Anterior cingulate cortex (tissue), 58 donors: ENCODE measurements around the gene RETN.

Source experiments
- DNase-seq, 58 donors: peaks; one replicate each; lab custom pipeline; 2025; lab: John Stamatoyannopoulos, UW

Gene RETN

GRCh38 chr19:7655581-7655980 is 13.3 kb upstream of the RETN start:
- DNase-seq: no peak

DNA sequence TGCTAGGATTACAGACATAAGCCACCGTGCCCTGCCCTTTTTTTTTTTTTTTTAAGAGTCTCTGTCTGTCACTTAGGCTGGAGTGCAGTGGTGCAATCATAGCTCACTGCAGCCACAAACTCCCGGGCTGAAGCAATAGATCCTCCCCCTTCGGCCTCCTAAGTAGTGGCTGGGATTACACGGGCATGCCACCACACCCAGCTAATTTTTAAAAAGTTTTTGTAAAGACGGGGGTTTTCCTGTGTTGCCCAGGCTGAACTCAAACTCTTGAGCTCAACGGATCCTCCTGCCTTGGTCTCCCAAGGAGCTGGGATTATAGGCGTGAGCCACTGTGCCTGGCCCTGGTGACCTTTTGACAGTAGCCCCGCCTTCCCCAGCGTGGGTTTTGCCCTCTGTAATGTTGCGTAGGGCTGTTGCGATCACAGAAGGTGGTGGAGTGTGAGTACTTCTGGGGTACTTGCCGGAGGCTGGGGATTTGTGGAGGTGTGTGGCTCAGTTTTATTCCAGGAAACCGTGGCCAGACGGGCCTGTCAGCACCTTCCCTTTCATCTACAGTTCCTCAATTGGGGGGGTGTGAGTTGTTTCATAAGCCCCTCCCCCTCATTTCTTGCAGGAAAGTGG is 11.6 kb upstream of the RETN start:
- peak in 12 of 58 donors; percentile 3 to 36 (median 18) for DNase-seq

- DNase-seq: peak in 38 of 58 donors; percentile 6 to 83 (median 38)
These were observed 10.6 kb upstream of the RETN start for GRCh38 chr19:7658219-7658686.

- DNase-seq: no peak
These were observed 6.9 kb upstream of the RETN start for GRCh38 chr19:7661744-7662538.

- no peak for DNase-seq
These were observed 6.2 kb upstream of the RETN start for GRCh38 chr19:7662657-7663056.

- DNase-seq: no peak
These were observed 5.1 kb upstream of the RETN start for GRCh38 chr19:7663706-7664105.

- DNase-seq: peak in 8 of 58 donors; percentile 3 to 52 (median 10)
These were observed 3.8 kb upstream of the RETN start for GRCh38 chr19:7665076-7665475.

GRCh38 chr19:7669641-7670040 is 792 bp downstream of the RETN start:
- DNase-seq: peak in 1 of 58 donors; percentile 51

DNA sequence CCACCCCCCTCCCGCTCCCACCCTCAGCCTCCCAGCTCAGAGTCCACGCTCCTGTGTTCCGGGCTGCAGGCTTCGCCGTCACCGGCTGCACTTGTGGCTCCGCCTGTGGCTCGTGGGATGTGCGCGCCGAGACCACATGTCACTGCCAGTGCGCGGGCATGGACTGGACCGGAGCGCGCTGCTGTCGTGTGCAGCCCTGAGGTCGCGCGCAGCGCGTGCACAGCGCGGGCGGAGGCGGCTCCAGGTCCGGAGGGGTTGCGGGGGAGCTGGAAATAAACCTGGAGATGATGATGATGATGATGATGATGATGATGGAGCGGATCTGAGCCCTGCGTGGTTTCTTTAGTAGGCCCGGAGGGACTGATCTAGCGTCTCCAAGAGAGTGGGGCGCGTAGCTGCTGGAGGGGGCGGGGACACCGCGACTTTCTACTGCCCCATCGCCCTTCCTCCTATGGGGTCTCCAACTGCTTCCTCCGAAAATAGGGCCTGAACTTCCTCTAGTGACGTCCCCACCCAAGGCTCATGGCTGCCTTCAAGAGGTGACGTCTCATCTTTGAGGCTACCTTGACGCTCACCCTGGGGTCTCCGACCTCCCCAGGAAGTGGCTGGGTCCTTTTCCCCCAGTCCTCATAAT is 1.4 kb downstream of the RETN start:
- DNase-seq: peak in 40 of 58 donors; percentile 3 to 77 (median 31)

GRCh38 chr19:7670790-7671189 is 1.9 kb downstream of the RETN start:
- no peak for DNase-seq

DNA sequence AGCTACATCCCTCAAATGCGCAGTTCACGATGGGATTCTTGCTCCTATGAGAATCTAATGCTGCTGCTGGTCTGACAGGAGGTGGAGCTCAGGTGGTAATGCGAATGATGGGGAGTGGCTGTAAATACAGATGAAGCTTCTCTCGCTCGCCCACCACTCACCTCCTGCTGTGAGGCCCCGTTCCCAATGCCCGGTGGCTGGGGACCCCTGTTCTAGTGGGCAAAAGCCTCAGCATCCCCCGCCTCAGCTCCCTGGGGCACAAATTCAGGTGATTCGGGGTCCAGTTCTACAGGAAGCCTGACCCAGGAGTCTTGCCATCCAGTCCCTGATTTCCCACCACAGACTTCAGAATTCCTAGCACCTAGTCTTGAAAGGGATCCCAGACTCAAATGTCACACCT is 3.7 kb downstream of the RETN start:
- no peak for DNase-seq

DNA sequence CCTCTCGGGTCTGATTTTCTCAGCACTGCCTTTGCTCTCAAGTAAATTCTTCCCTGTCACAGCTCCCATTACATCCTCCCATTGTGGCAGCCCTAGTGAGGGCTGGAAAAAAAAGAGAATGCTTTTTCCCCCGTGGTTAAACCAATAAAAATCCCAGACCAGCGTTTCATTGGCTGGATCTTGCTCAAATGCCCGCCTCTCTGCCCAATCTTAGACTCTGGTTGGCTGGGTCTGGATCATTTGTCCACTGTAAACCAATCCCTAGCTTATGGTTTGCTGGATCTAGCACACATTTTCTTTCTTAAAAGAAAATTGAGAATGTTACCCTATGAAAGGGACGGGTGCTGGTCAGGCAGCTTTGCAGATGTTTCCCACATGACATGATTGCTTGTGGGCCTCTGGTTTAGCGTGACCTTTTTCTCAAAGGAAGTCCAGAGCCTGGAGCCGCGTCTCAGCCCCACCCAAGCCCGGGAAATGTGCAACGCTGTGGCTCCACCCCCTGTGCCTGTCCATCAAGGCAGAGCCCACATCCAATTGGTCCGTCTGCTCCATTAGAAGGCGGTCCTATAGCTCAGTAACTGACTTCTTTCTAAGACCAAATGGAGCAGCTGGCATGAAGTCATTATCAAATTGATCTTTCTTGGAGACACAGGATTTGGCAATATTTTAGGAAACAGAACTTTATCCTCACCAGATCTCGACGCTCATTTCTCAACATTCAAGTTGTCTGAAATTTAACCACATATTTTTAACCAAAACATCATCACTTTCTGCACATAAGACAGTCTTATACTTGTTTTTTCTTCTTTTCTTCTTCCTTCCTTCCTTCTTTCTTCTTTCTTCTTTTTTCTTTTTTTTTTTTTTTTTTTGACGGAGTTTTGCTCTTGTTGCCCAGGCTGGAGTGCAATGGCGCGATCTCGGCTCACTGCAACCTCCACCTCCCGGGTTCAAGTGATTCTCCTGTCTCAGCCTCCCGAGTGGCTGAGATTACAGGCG is 5.5 kb downstream of the RETN start:
- peak in 43 of 58 donors; percentile 3 to 76 (median 32) for DNase-seq

DNA sequence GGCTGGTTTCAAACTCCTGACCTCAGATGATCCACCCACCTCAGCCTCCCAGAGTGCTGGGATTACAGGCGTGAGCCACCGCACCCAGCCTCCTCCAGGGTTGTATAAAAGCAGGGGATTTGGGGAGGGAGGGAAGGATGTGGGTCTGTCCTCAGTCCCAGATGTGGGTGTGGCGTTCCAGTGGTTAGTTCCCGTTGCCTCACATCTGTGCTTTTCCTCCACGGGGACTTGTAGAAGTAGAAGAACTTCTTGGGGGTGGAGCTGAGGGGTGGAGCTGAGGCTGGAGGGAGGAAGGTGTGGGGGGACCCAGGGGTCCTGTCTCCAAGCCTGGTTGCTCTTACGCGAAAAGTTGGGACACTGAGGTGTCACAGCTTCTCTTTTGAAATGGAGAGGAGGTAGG is 7.5 kb downstream of the RETN start:
- no peak for DNase-seq

GRCh38 chr19:7676854-7677253 is 8.0 kb downstream of the RETN start, which contains the start of gene MCEMP1:
TSS of gene MCEMP1 (plus strand) at chr19:7677090. CDS start at chr19:7677121, 31 bp downstream.
- DNase-seq: no peak

- no peak for DNase-seq
These were observed 8.9 kb downstream of the RETN start for GRCh38 chr19:7677669-7678311.

GRCh38 chr19:7678971-7679751 is 10.3 kb downstream of the RETN start:
- DNase-seq: peak in 11 of 58 donors; percentile 2 to 19 (median 5)

DNA sequence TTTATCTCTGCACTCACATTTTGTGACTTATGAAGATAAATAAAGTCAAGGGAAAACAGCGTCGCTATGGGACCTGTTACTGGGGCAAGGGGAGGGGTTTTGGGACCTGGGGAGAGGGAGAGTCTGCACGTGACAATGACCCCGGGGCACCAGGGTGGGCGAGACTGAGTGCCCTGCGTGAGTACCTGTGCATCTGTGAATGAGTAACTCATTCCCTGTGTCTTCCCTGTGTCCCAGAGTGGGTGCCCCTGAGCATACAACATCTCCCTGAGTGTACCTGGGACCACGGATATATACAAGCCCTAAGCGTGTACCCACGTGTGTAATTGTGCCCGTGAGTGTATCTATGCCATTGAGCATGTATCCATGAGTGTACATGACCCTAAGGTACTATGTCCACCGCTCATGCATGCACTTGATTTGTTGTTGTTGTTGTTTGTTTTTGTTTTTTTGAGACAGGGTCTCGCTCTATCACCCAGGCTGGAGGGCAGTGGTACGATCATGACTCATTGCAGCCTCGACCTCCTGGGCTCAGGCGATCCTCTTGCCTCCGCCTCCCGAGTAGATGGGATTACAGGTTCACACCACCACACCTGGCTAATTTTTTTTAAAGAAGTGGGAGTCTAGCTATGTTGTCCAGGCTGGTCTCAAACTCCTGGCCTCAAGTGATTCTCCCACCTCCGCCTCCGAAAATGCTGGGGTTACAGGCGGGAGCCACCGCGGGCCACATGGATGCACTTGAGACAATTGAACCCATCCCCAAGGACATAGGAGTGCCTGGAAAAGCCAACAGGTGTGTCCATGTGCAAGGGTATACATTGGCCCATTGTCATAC is 11.1 kb downstream of the RETN start:
- peak in 1 of 58 donors; percentile 39 for DNase-seq
